HCT116 (cell line): Measurements from ENCODE around the gene JSRP1. TPM values are rescaled to one million over a fixed set of nuclear protein-coding genes. Genes with fewer than 3 reads are reported as not detected.

ENCODE experiments used
- ATAC-seq: fragments of 200-7000 bp; cut with Tn5 transposase; 2 replicates; pipeline ENCODE4 v1.9.1; 2020; ENCODE audit warnings: mild to moderate bottlenecking, moderate library complexity
- BruUV-seq: library from RNA; stranded (reverse); fragments of 400-500 nt; replicated peaks from 2 replicates; lab custom pipeline; 2021; lab: Mats Ljungman, UMichigan
- CTCF ChIA-PET: fragments of 300-600 bp; sonication (Branson Sonifier 250); formaldehyde crosslinking; loops from one replicate; lab custom pipeline; 2021; ENCODE audit warnings: antibody characterized with exemption; lab: Charles Lee
- POLR2A ChIA-PET: fragments of 300-600, 350-600 bp; sonication (Branson Sonifier 250); formaldehyde crosslinking; loops from one replicate; lab custom pipeline; 2021; ENCODE audit warnings: antibody characterized with exemption; lab: Charles Lee
- RAD21 ChIA-PET, 2 experiments: fragments of 300-600 bp; sonication (Branson Sonifier 250); formaldehyde crosslinking; loops; one replicate each; lab custom pipeline; 2023; ENCODE audit warnings: low total read pairs in 2 of 2; ENCODE audit not compliant: uncharacterized antibody in 2 of 2, unreplicated experiment in 2 of 2, low non-redundant PET in 1 of 2; lab: Charles Lee
- DNase-seq: peaks from one replicate; pipeline ENCODE4 v3.0.0-alpha.2; 2010; ENCODE audit warnings: low read depth, low spot score
- H2AFZ ChIP-seq: fragments of 200-600 bp; shearing (Covaris generic), sonication (generic); 2 replicates; pipeline ENCODE4 v1.6.1; 2017; ENCODE audit warnings: low read depth, mixed run types, mixed read lengths, antibody characterized with exemption, low read length; ENCODE audit not compliant: poor library complexity, severe bottlenecking
- H3K27ac ChIP-seq: 2 replicates; pipeline ENCODE4 v1.5.1; 2012; ENCODE audit warnings: low read depth, low read length
- H3K27me3 ChIP-seq: fragments of 200-600 bp; sonication (generic); 2 replicates; pipeline ENCODE4 v1.6.1; 2016; ENCODE audit warnings: mixed run types, low read length, mixed read lengths; ENCODE audit not compliant: insufficient read depth
- H3K36me3 ChIP-seq, 2 experiments: fragments of 200-500 bp in 1 of 2; fragments of 200-600 bp in 1 of 2; sonication (Bioruptor generic) in 1 of 2; sonication (generic) in 1 of 2; 2 replicates each; pipeline versions ENCODE4 v1.5.1 to v1.6.1; 2014 to 2016; ENCODE audit warnings: low read length in 2 of 2, inconsistent platforms in 1 of 2, mixed read lengths in 1 of 2, mixed run types in 1 of 2; ENCODE audit not compliant: insufficient read depth in 2 of 2, control insufficient read depth in 1 of 2
- H3K4me1 ChIP-seq, 2 experiments: fragments of 200-600 bp in 1 of 2; sonication (generic) in 1 of 2; 2 replicates each; pipeline versions ENCODE4 v1.5.1 to v1.6.1; 2012 to 2017; ENCODE audit warnings: low read length in 2 of 2, inconsistent platforms in 1 of 2, mild to moderate bottlenecking in 1 of 2, mixed read lengths in 1 of 2, mixed run types in 1 of 2, moderate library complexity in 1 of 2; ENCODE audit not compliant: insufficient read depth in 2 of 2, control insufficient read depth in 1 of 2
- H3K4me2 ChIP-seq: fragments of 200-600 bp; sonication (generic); 2 replicates; pipeline ENCODE4 v1.6.1; 2017; ENCODE audit warnings: mixed run types, low read length, mixed read lengths
- H3K4me3 ChIP-seq, 2 experiments: fragments of 200-600 bp in 1 of 2; sonication (generic) in 1 of 2; replicated peaks in 1 of 2; 2 replicates each; pipeline ENCODE4 v1.5.1; 2011 to 2016; ENCODE audit warnings: low read length in 2 of 2, control low read depth in 1 of 2, low read depth in 1 of 2, mild to moderate bottlenecking in 1 of 2, mixed read lengths in 1 of 2, mixed run types in 1 of 2
- H3K79me2 ChIP-seq: fragments of 200-600 bp; sonication (generic); 2 replicates; pipeline ENCODE4 v1.6.1; 2017; ENCODE audit warnings: mild to moderate bottlenecking, mixed run types, low read length, moderate library complexity, mixed read lengths; ENCODE audit not compliant: insufficient read depth
- H3K9ac ChIP-seq: fragments of 200-600 bp; sonication (generic); 2 replicates; pipeline ENCODE4 v1.6.1; 2016; ENCODE audit warnings: low read length, mixed read lengths
- H3K9me2 ChIP-seq: fragments of 200-600 bp; sonication (generic), shearing (Covaris generic); 2 replicates; pipeline ENCODE4 v1.6.1; 2017; ENCODE audit warnings: mixed run types, mild to moderate bottlenecking, moderate library complexity; ENCODE audit not compliant: insufficient read depth
- H3K9me3 ChIP-seq, 2 experiments: fragments of 200-500 bp in 1 of 2; fragments of 200-600 bp in 1 of 2; sonication (Bioruptor generic) in 1 of 2; sonication (generic) in 1 of 2; 2 replicates each; pipeline ENCODE4 v1.6.1; 2014 to 2017; ENCODE audit warnings: low read length in 2 of 2, mixed read lengths in 2 of 2, inconsistent platforms in 1 of 2, low read depth in 1 of 2, mild to moderate bottlenecking in 1 of 2, mixed run types in 1 of 2, moderate library complexity in 1 of 2; ENCODE audit not compliant: control insufficient read depth in 1 of 2, insufficient read depth in 1 of 2
- H4K20me1 ChIP-seq: fragments of 200-600 bp; sonication (generic), shearing (Covaris generic); 2 replicates; pipeline ENCODE4 v1.6.1; 2017; ENCODE audit warnings: mixed run types, mild to moderate bottlenecking, moderate library complexity; ENCODE audit not compliant: insufficient read depth
- FOSL1 ChIP-seq: IDR thresholded peaks from 2 replicates; pipeline ENCODE4 v1.6.1; 2012; ENCODE audit warnings: low read depth
- JUND ChIP-seq: IDR thresholded peaks from 2 replicates; pipeline ENCODE4 v1.6.1; 2012
- POLR2AphosphoS5 ChIP-seq: IDR thresholded peaks from 2 replicates; pipeline ENCODE4 v1.6.1; 2011; ENCODE audit warnings: mild to moderate bottlenecking, low read depth, low read length, moderate library complexity
- ZFX ChIP-seq: fragments of 450-650 bp; IDR thresholded peaks from 2 replicates; pipeline ENCODE4 v1.6.1; 2017
- intact Hi-C: fragments of 100-400 bp; cut with micrococcal nuclease; formaldehyde crosslinking; loops from 2 replicates; pipeline ENCODE4 v1.10.0; 2022
- total RNA-seq: library from RNA; stranded (reverse); gene quantifications from one replicate; pipeline ENCODE4 v1.2.1, GENCODE V29; 2021; ENCODE audit not compliant: unreplicated experiment
- TF ChIP-seq, protein P1 (sequence below), 3 experiments: fragments of 200-600 bp in 1 of 3; sonication (generic) in 1 of 3; IDR thresholded peaks in 2 of 3; conservative IDR thresholded peaks in 1 of 3; 2 replicates each; pipeline ENCODE4 v1.5.1; 2012 to 2017; ENCODE audit warnings: low read depth in 2 of 3, low read length in 2 of 3, antibody characterized with exemption in 1 of 3, borderline replicate concordance in 1 of 3, control low read depth in 1 of 3, mild to moderate bottlenecking in 1 of 3, mixed read lengths in 1 of 3, mixed run types in 1 of 3, moderate library complexity in 1 of 3; ENCODE audit not compliant: insufficient read depth in 1 of 3

Gene JSRP1
- total RNA-seq, 1 experiment from 2014 or later, result 0.30 TPM

DNA sequence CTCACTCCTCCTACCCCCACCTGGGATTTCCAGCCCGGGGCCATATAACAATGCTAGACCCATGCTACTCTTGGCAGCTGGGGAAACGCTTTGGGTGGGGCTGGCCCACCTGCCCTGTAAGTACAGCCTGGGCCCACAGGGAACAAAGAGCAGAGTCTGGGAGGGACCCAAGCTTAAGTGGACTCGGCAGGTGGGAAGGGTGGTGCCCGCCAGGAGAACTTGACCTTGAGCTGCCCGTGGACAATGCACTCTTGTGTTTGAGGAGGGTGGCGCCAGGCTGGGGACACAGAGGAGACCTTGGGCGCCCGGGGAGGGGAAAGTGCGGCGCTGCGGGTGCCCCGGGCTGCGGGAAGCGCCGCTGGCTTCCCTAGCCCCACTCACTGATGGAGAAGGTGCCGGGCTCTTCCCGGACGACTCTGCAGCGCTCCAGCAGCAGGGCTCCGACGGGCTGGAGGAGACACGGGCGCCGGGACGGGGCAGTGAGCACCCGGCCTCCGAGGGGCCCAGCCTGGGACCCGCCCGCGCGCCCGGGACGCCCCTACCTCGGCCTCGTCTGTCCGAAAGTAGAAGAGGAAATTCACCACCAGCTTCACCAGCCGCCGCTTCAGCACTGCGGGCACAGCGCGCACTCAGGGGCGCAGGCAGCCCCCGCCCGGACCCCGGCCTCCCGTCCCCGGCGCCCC is 20.7 kb downstream of the JSRP1 start:
- Histone ChIP-seq H2AFZ (no peak overlapping the region), H3K9me3 (no peaks in the 10 kb centered on the region), H3K27ac (peak overlapping the region; percentile 95), H3K79me2 (peaks cover 73% of the 10 kb centered on the region), H3K9me2 (no peaks in the 10 kb centered on the region)
- ChIA-PET POLR2A (no interaction called here), RAD21 (interaction anchor here (0.6 to 0.7 kb wide), 4 partner anchors 39 to 80 kb away, joined by 3 to 4 read pairs (median 3); no protein-coding TSS in a partner anchor)
- peak; percentile 3; the same call in 1 of the 2 replicates for ATAC-seq
- intact Hi-C loops, result loop anchor here (1.0 to 5.0 kb wide), 3 partner anchors 38 to 156 kb away; partner anchors contain the start of gene DOT1L
- BruUV-seq, result no TSS peak
- TF ChIP-seq JUND (no peak), ZFX (peak; percentile 59; the same call in 1 of the 2 replicates)
- TF ChIP-seq, all 23 proteins: peak for 1
- DNase-seq, result no peak
- Histone ChIP-seq H3K36me3 (peaks cover 9 to 38% of the 10 kb centered on the region in 2 experiments), H3K4me3 (peak overlapping the region; percentile 83 to 92), H3K4me1 (peaks cover 17 to 42% of the 10 kb centered on the region in 2 experiments; a peak in 3 of 4 replicates), H3K27me3 (no peaks in the 10 kb centered on the region), H4K20me1 (peaks cover 22% of the 10 kb centered on the region; the same call in 1 of the 2 replicates), H3K9ac (peak overlapping the region; percentile 99), H3K4me2 (peak overlapping the region; percentile 80)
- CTCF ChIA-PET, result interaction anchor here (0.7 to 1.4 kb wide), 3 partner anchors 80 to 150 kb away, joined by 3 to 5 read pairs (median 3); no protein-coding TSS in a partner anchor

GRCh38 chr19:2234996-2235380 is 21.2 kb downstream of the JSRP1 start:
- TF ChIP-seq FOSL1 (no peak), POLR2AphosphoS5 (no peak)
- TF ChIP-seq, protein P1, sequence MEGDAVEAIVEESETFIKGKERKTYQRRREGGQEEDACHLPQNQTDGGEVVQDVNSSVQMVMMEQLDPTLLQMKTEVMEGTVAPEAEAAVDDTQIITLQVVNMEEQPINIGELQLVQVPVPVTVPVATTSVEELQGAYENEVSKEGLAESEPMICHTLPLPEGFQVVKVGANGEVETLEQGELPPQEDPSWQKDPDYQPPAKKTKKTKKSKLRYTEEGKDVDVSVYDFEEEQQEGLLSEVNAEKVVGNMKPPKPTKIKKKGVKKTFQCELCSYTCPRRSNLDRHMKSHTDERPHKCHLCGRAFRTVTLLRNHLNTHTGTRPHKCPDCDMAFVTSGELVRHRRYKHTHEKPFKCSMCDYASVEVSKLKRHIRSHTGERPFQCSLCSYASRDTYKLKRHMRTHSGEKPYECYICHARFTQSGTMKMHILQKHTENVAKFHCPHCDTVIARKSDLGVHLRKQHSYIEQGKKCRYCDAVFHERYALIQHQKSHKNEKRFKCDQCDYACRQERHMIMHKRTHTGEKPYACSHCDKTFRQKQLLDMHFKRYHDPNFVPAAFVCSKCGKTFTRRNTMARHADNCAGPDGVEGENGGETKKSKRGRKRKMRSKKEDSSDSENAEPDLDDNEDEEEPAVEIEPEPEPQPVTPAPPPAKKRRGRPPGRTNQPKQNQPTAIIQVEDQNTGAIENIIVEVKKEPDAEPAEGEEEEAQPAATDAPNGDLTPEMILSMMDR (IDR thresholded peaks at IDR 0.05 in 2 of 3, conservative IDR thresholded peaks at IDR 0.05 in 1 of 3; ENCODE audit: borderline replicate concordance in 1 of 3, insufficient read depth in 1 of 3, low read depth in 2 of 3, low read length in 2 of 3), result no peak
- peak overlapping the region; percentile 95 for H3K27ac ChIP-seq
- H3K4me2 ChIP-seq, result peak overlapping the region; percentile 80
- intact Hi-C loops, result loop anchor here (5.0 kb wide), 1 partner anchor 73 kb away; the partner anchor contains the start of gene DOT1L
- no peaks in the 10 kb centered on the region for H3K9me3 ChIP-seq
- peaks cover 6 to 33% of the 10 kb centered on the region in 2 experiments for H3K36me3 ChIP-seq
- no peak for ATAC-seq
- peak overlapping the region; percentile 83 to 92 for H3K4me3 ChIP-seq
- H2AFZ ChIP-seq, result no peak overlapping the region
- H3K79me2 ChIP-seq, result peaks cover 68% of the 10 kb centered on the region
- peaks cover 18% of the 10 kb centered on the region; the same call in 1 of the 2 replicates for H4K20me1 ChIP-seq
- CTCF ChIA-PET, result interaction anchor here (1.4 kb wide), 1 partner anchor 79 kb away, joined by 5 read pairs; no protein-coding TSS in a partner anchor
- H3K9me2 ChIP-seq, result no peaks in the 10 kb centered on the region
- peak overlapping the region; percentile 99 for H3K9ac ChIP-seq
- H3K27me3 ChIP-seq, result no peaks in the 10 kb centered on the region
- POLR2A ChIA-PET, result no interaction called here
- RAD21 ChIA-PET, result no interaction called here
- BruUV-seq, result TSS peak; percentile 49
- H3K4me1 ChIP-seq, result peaks cover 17 to 38% of the 10 kb centered on the region in 2 experiments; a peak in 3 of 4 replicates
- no peak for DNase-seq
